ENCODE measurements around the gene GLT6D1.

DNA sequence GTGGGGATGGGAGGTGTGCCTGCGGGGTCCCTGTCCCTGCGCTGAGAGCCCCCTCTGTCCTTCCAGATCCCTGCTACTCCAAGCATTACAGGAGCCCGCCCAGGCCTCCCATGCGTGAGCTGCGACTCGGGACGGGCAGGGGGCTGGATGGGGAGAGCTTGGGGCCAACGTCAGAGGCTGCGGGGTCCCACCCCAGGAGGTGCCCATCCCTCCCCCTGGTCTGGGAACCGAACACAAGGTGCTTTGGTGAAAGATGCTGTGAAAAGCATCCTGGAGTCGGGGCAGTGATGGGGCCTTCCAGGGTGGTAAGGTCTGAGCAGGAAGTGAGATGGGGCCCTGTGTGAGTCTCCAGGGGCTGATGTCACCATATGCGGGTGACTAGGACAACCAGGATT is 26.5 kb upstream of the GLT6D1 start:
- TF ChIP-seq POLR2A (IDR thresholded peaks at IDR 0.05) (no peak), CTCF (IDR thresholded peaks at IDR 0.05 in 8 of 11, conservative IDR thresholded peaks at IDR 0.05 in 3 of 11) (no peak), POLR2AphosphoS5 (IDR thresholded peaks at IDR 0.05) (no peak)

All from spleen (tissue), 7 donors.